H9 (cell line): ENCODE results near the gene IREB2. TPM values are rescaled to one million over a fixed set of nuclear protein-coding genes. Genes with fewer than 3 reads are reported as not detected.
A peak's percentile ranks its signal among the peaks of the same experiment; 100 is the strongest.

ENCODE experiments used
- DNase-seq: peaks from one replicate; pipeline ENCODE4 v3.0.0-alpha.2; 2017
- H2AFZ ChIP-seq: one replicate; pipeline ENCODE4 v1.6.1; 2013; ENCODE audit warnings: mild to moderate bottlenecking, low read length, control low read depth, moderate library complexity
- H2AK5ac ChIP-seq: 2 replicates; pipeline ENCODE4 v1.6.1; 2013; ENCODE audit warnings: low read length, control low read depth, mixed read lengths; ENCODE audit not compliant: insufficient read length
- H2BK120ac ChIP-seq: one replicate; pipeline ENCODE4 v1.6.1; 2013; ENCODE audit warnings: low read depth, mild to moderate bottlenecking, low read length, control low read depth, inconsistent platforms; ENCODE audit not compliant: poor library complexity, severe bottlenecking
- H2BK12ac ChIP-seq: 2 replicates; pipeline ENCODE4 v1.6.1; 2013; ENCODE audit warnings: low read length, control low read depth, mixed read lengths, low read depth; ENCODE audit not compliant: insufficient read length
- H2BK15ac ChIP-seq: 2 replicates; pipeline ENCODE4 v1.6.1; 2013; ENCODE audit warnings: low read depth, low read length, control low read depth
- H2BK20ac ChIP-seq: one replicate; pipeline ENCODE4 v1.6.1; 2013; ENCODE audit warnings: low read depth, mild to moderate bottlenecking, low read length, control low read depth, inconsistent platforms; ENCODE audit not compliant: poor library complexity, severe bottlenecking
- H2BK5ac ChIP-seq: 2 replicates; pipeline ENCODE4 v1.6.1; 2013; ENCODE audit warnings: low read length, control low read depth, mixed read lengths; ENCODE audit not compliant: insufficient read length
- H3K14ac ChIP-seq: 2 replicates; pipeline ENCODE4 v1.6.1; 2013; ENCODE audit warnings: low read length, control low read depth; ENCODE audit not compliant: insufficient read depth
- H3K18ac ChIP-seq: 2 replicates; pipeline ENCODE4 v1.6.1; 2013; ENCODE audit warnings: low read depth, mild to moderate bottlenecking, mixed read lengths, low read length, control low read depth; ENCODE audit not compliant: insufficient read length
- H3K23ac ChIP-seq: 2 replicates; pipeline ENCODE4 v1.6.1; 2013; ENCODE audit warnings: low read length, control low read depth, mixed read lengths, low read depth; ENCODE audit not compliant: insufficient read length
- H3K23me2 ChIP-seq: 2 replicates; pipeline ENCODE4 v1.6.1; 2013; ENCODE audit warnings: low read depth, mild to moderate bottlenecking, mixed read lengths, low read length, control low read depth; ENCODE audit not compliant: insufficient read length, poor library complexity, severe bottlenecking
- H3K27ac ChIP-seq: 2 replicates; pipeline ENCODE4 v1.5.1; 2013; ENCODE audit warnings: low read length, control low read depth, mixed read lengths, low read depth; ENCODE audit not compliant: insufficient read length
- H3K27me3 ChIP-seq: 2 replicates; pipeline ENCODE4 v1.6.1; 2013; ENCODE audit warnings: low read length, control low read depth, inconsistent platforms; ENCODE audit not compliant: insufficient read depth
- H3K4ac ChIP-seq: 2 replicates; pipeline ENCODE4 v1.6.1; 2013; ENCODE audit warnings: low read depth, mild to moderate bottlenecking, control low read depth, inconsistent platforms, low read length, moderate library complexity
- H3K4me1 ChIP-seq: 2 replicates; pipeline ENCODE4 v1.6.1; 2013; ENCODE audit warnings: low read length, control low read depth, inconsistent platforms; ENCODE audit not compliant: insufficient read depth
- H3K4me2 ChIP-seq: 2 replicates; pipeline ENCODE4 v1.6.1; 2013; ENCODE audit warnings: low read length, control low read depth, mixed read lengths; ENCODE audit not compliant: insufficient read length, insufficient read depth
- H3K56ac ChIP-seq: 2 replicates; pipeline ENCODE4 v1.6.1; 2013; ENCODE audit warnings: low read depth, mild to moderate bottlenecking, mixed read lengths, low read length, control low read depth; ENCODE audit not compliant: insufficient read length
- H3K79me1 ChIP-seq: 2 replicates; pipeline ENCODE4 v1.6.1; 2013; ENCODE audit warnings: low read depth, mild to moderate bottlenecking, moderate library complexity, low read length, control low read depth, inconsistent platforms; ENCODE audit not compliant: insufficient read depth, poor library complexity, severe bottlenecking
- H3K79me2 ChIP-seq: 2 replicates; pipeline ENCODE4 v1.6.1; 2013; ENCODE audit warnings: low read length, control low read depth, inconsistent platforms; ENCODE audit not compliant: insufficient read depth
- H3K9ac ChIP-seq: 2 replicates; pipeline ENCODE4 v1.6.1; 2013; ENCODE audit warnings: low read length, control low read depth, mixed read lengths; ENCODE audit not compliant: insufficient read length; ENCODE audit errors: extremely low read depth
- H3K9me3 ChIP-seq: one replicate; pipeline ENCODE4 v1.6.1; 2013; ENCODE audit warnings: low read depth, low read length, inconsistent platforms; ENCODE audit not compliant: control insufficient read depth
- H3T11ph ChIP-seq: one replicate; pipeline ENCODE4 v1.6.1; 2013; ENCODE audit warnings: mild to moderate bottlenecking, low read length, control low read depth, inconsistent platforms
- H4K20me1 ChIP-seq: one replicate; pipeline ENCODE4 v1.6.1; 2013; ENCODE audit not compliant: control insufficient read depth, insufficient read length, insufficient read depth
- H4K5ac ChIP-seq: 2 replicates; pipeline ENCODE4 v1.6.1; 2013; ENCODE audit warnings: low read depth, mild to moderate bottlenecking, mixed read lengths, low read length, control low read depth; ENCODE audit not compliant: insufficient read length
- H4K8ac ChIP-seq: replicated peaks from 2 replicates; pipeline ENCODE4 v1.6.1; 2013; ENCODE audit warnings: low read length, control low read depth, mixed read lengths, low read depth; ENCODE audit not compliant: insufficient read length
- H4K91ac ChIP-seq: 2 replicates; pipeline ENCODE4 v1.6.1; 2013; ENCODE audit warnings: low read depth, mild to moderate bottlenecking, moderate library complexity, mixed read lengths, low read length, control low read depth; ENCODE audit not compliant: insufficient read length
- H3K27ac Mint-ChIP-seq, 3 experiments: 2 replicates in 2 of 3; 3 replicates in 1 of 3; pipeline ENCODE4 v1.8.0; 2020 to 2021; ENCODE audit warnings: mixed read lengths in 3 of 3, mild to moderate bottlenecking in 1 of 3, moderate library complexity in 1 of 3
- H3K27me3 Mint-ChIP-seq: 2 replicates; pipeline ENCODE4 v1.8.0; 2021; ENCODE audit warnings: low read depth, mild to moderate bottlenecking, moderate library complexity, mixed read lengths
- H3K36me3 Mint-ChIP-seq, 3 experiments: 2 replicates in 2 of 3; 3 replicates in 1 of 3; pipeline ENCODE4 v1.8.0; 2020 to 2021; ENCODE audit warnings: low read depth in 3 of 3, mixed read lengths in 3 of 3; ENCODE audit not compliant: insufficient read depth in 1 of 3
- H3K4me1 Mint-ChIP-seq, 2 experiments: 2 replicates each; pipeline ENCODE4 v1.8.0; 2020; ENCODE audit warnings: mixed read lengths in 2 of 2
- H3K4me3 Mint-ChIP-seq, 2 experiments: 2 replicates in 1 of 2; 3 replicates in 1 of 2; pipeline ENCODE4 v1.8.0; 2020 to 2021; ENCODE audit warnings: mild to moderate bottlenecking in 2 of 2, mixed read lengths in 2 of 2, moderate library complexity in 1 of 2
- H3K9me3 Mint-ChIP-seq, 2 experiments: 2 replicates in 1 of 2; 3 replicates in 1 of 2; pipeline ENCODE4 v1.8.0; 2020; ENCODE audit warnings: mild to moderate bottlenecking in 2 of 2, mixed read lengths in 2 of 2, moderate library complexity in 1 of 2
- WGBS: extraction: QIAGEN DNeasy Blood & Tissue Kit; methylation state at CpG from one replicate; pipeline ENCODE4 v1.1.7; 2013; ENCODE audit warnings: missing lambda C conversion rate, low lambda C conversion rate, mixed read lengths; ENCODE audit not compliant: insufficient read length; ENCODE audit errors: extremely low coverage; 5-methylcytosine and 5-hydroxymethylcytosine counted together
- total RNA-seq: library from RNA; stranded (reverse); gene quantifications from 2 replicates; pipeline ENCODE4 v1.2.1, GENCODE V29; 2021
- TF ChIP-seq, protein P1 (sequence below): fragments of 200-600 bp; sonication (generic); conservative IDR thresholded peaks from 3 replicates; pipeline ENCODE4 v1.8.0; 2021; ENCODE audit warnings: antibody characterized with exemption, mild to moderate bottlenecking

The IREB2 gene
- total RNA-seq, 1 experiment from 2014 or later = 87.6 TPM

GRCh38 chr15:78389322-78389721, 48.7 kb upstream of the IREB2 start:
- no peaks in the 10 kb centered on the region for H3K9me3 ChIP-seq
- peaks cover 0 to 5% (median 2%) of the 10 kb centered on the region in 3 experiments; a peak in 2 of 7 replicates for H3K36me3 Mint-ChIP-seq
- TF ChIP-seq, protein P1, sequence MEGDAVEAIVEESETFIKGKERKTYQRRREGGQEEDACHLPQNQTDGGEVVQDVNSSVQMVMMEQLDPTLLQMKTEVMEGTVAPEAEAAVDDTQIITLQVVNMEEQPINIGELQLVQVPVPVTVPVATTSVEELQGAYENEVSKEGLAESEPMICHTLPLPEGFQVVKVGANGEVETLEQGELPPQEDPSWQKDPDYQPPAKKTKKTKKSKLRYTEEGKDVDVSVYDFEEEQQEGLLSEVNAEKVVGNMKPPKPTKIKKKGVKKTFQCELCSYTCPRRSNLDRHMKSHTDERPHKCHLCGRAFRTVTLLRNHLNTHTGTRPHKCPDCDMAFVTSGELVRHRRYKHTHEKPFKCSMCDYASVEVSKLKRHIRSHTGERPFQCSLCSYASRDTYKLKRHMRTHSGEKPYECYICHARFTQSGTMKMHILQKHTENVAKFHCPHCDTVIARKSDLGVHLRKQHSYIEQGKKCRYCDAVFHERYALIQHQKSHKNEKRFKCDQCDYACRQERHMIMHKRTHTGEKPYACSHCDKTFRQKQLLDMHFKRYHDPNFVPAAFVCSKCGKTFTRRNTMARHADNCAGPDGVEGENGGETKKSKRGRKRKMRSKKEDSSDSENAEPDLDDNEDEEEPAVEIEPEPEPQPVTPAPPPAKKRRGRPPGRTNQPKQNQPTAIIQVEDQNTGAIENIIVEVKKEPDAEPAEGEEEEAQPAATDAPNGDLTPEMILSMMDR = no peak
- H3K27ac ChIP-seq = no peak overlapping the region
- H3K14ac ChIP-seq = no peak overlapping the region
- peaks cover 5% of the 10 kb centered on the region for H3K4me1 ChIP-seq
- no peak overlapping the region for H2BK5ac ChIP-seq
- H3K79me2 ChIP-seq = no peaks in the 10 kb centered on the region
- H3T11ph ChIP-seq = no peak overlapping the region
- no peaks in the 10 kb centered on the region for H3K23me2 ChIP-seq
- H3K4me1 Mint-ChIP-seq = peaks cover 44 to 69% of the 10 kb centered on the region in 2 experiments
- H4K5ac ChIP-seq = no peak overlapping the region
- WGBS = no CpG with 5 or more reads among the region's 7 CpGs
- peak overlapping the region in 1 of 3 experiments; percentile 13; a peak in 1 of 7 replicates for H3K27ac Mint-ChIP-seq
- no peak overlapping the region for H3K4ac ChIP-seq
- H3K56ac ChIP-seq = no peak overlapping the region
- H3K4me2 ChIP-seq = no peak overlapping the region
- H2BK12ac ChIP-seq = no peak overlapping the region
- H3K4me3 Mint-ChIP-seq = peak overlapping the region in 1 of 2 experiments; percentile 21; a peak in 1 of 5 replicates
- H2AFZ ChIP-seq = no peak overlapping the region
- no peak for DNase-seq
- H3K27me3 Mint-ChIP-seq = peaks cover 13% of the 10 kb centered on the region
- H2AK5ac ChIP-seq = no peak overlapping the region
- no peak overlapping the region for H2BK120ac ChIP-seq
- no peak overlapping the region for H3K23ac ChIP-seq
- no peak overlapping the region for H2BK15ac ChIP-seq
- H3K18ac ChIP-seq = no peak overlapping the region
- H3K9ac ChIP-seq = no peak overlapping the region
- no peak overlapping the region for H4K8ac ChIP-seq
- no peaks in the 10 kb centered on the region for H4K20me1 ChIP-seq
- no peaks in the 10 kb centered on the region for H3K27me3 ChIP-seq
- H4K91ac ChIP-seq = no peak overlapping the region
- no peak overlapping the region for H2BK20ac ChIP-seq
- H3K9me3 Mint-ChIP-seq = peaks cover 3 to 8% of the 10 kb centered on the region in 2 experiments; a peak in 2 of 5 replicates
- H3K79me1 ChIP-seq = no peaks in the 10 kb centered on the region
